Activated CD8-positive, alpha-beta memory T cell treated with anti-CD3 and anti-CD28 coated beads, Interleukin-2, amount 50 U/mL, for 4 hours (primary cell): ENCODE data around the gene AKR1E2.
A peak's percentile ranks its signal among the peaks of the same experiment; 100 is the strongest.

Experiments
- DNase-seq: peaks from one replicate; pipeline ENCODE4 v3.0.0-alpha.2; 2020

The AKR1E2 gene

GRCh38 chr10:4847561-4848355 lies 21.8 kb downstream of the AKR1E2 start:
- DNase-seq: no peak

- no peak for DNase-seq
Measured at GRCh38 chr10:4848356-4849041, 22.5 kb downstream of the AKR1E2 start.

GRCh38 chr10:4849042-4849402 lies 23.0 kb downstream of the AKR1E2 start:
- DNase-seq: no peak

- peak; percentile 79 for DNase-seq
Measured at GRCh38 chr10:4849555-4850242, 23.7 kb downstream of the AKR1E2 start.

GRCh38 chr10:4850397-4850796 lies 24.4 kb downstream of the AKR1E2 start:
- DNase-seq: no peak

GRCh38 chr10:4851176-4851575 lies 25.2 kb downstream of the AKR1E2 start:
- DNase-seq: no peak

GRCh38 chr10:4851846-4852245 lies 25.8 kb downstream of the AKR1E2 start:
- no peak for DNase-seq

- no peak for DNase-seq
Measured at GRCh38 chr10:4865945-4866661, 40.1 kb downstream of the AKR1E2 start.

GRCh38 chr10:4867109-4867519 lies 41.1 kb downstream of the AKR1E2 start:
- no peak for DNase-seq

GRCh38 chr10:4867520-4868356 lies 41.7 kb downstream of the AKR1E2 start:
- DNase-seq: no peak

GRCh38 chr10:4868357-4868657 lies 42.3 kb downstream of the AKR1E2 start:
- no peak for DNase-seq

- DNase-seq: no peak
Measured at GRCh38 chr10:4882704-4883078, 56.7 kb downstream of the AKR1E2 start.

- DNase-seq: no peak
Measured at GRCh38 chr10:4883079-4883739, 57.2 kb downstream of the AKR1E2 start.

- no peak for DNase-seq
Measured at GRCh38 chr10:4885162-4885561, 59.2 kb downstream of the AKR1E2 start.

- no peak for DNase-seq
Measured at GRCh38 chr10:4887501-4887900, 61.5 kb downstream of the AKR1E2 start.

- DNase-seq: no peak
Measured at GRCh38 chr10:4888236-4888635, 62.2 kb downstream of the AKR1E2 start.

GRCh38 chr10:4889959-4890358 lies 64.0 kb downstream of the AKR1E2 start:
- no peak for DNase-seq

GRCh38 chr10:4892681-4893080 lies 66.7 kb downstream of the AKR1E2 start:
- no peak for DNase-seq

- no peak for DNase-seq
Measured at GRCh38 chr10:4894335-4894734, 68.3 kb downstream of the AKR1E2 start.
